OCI-LY1 (cell line): Measurements from ENCODE around the gene PARL.

Source experiments
- EZH2 ChIP-seq: fragments of 200-600 bp; sonication (generic), shearing (Covaris generic); IDR thresholded peaks from 2 replicates; pipeline ENCODE4 v1.8.0; 2017; ENCODE audit warnings: borderline replicate concordance, mixed run types, mild to moderate bottlenecking, antibody characterized with exemption, low read length, moderate library complexity, mixed read lengths
- TF ChIP-seq, protein P1 (sequence below): fragments of 200-600 bp; sonication (generic), shearing (Covaris generic); IDR thresholded peaks from 2 replicates; pipeline ENCODE4 v1.5.1; 2017; ENCODE audit warnings: mild to moderate bottlenecking, antibody characterized with exemption, low read length, moderate library complexity, mixed read lengths

DNA sequence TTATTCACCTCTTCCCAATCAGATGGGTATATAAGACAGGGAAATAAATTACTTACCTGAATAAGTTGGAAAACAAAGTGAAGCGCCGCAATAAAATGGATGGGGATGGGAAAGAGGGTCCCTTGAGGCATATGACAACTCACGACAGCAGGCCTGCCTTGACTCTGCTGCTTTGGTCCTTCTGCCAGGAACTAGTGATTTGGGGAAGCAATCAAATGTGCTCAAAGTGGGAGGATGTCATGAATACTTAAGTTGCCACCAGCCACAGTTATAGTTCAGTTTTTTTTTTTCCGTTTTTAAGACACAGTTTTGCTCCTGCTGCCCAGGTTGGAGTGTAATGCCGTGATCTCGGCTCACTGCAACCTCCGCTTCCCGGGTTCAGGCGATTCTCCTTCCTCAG, 4.6 kb downstream of the PARL start:
- TF ChIP-seq, protein P1, sequence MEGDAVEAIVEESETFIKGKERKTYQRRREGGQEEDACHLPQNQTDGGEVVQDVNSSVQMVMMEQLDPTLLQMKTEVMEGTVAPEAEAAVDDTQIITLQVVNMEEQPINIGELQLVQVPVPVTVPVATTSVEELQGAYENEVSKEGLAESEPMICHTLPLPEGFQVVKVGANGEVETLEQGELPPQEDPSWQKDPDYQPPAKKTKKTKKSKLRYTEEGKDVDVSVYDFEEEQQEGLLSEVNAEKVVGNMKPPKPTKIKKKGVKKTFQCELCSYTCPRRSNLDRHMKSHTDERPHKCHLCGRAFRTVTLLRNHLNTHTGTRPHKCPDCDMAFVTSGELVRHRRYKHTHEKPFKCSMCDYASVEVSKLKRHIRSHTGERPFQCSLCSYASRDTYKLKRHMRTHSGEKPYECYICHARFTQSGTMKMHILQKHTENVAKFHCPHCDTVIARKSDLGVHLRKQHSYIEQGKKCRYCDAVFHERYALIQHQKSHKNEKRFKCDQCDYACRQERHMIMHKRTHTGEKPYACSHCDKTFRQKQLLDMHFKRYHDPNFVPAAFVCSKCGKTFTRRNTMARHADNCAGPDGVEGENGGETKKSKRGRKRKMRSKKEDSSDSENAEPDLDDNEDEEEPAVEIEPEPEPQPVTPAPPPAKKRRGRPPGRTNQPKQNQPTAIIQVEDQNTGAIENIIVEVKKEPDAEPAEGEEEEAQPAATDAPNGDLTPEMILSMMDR = no peak
- TF ChIP-seq EZH2 = no peak
